RWPE2 (cell line): ENCODE data around the gene TXNL4A.

Experiments
- ATAC-seq: fragments of 200-7000 bp; cut with Tn5 transposase; 3 replicates; pipeline ENCODE4 v1.9.1; 2021; ENCODE audit warnings: low read depth
- DNase-seq: peaks from one replicate; pipeline ENCODE4 v3.0.0-alpha.2; 2020; ENCODE audit warnings: low spot score
- H3K27ac ChIP-seq: fragments of 450-650 bp; 2 replicates; pipeline ENCODE4 v1.5.1; 2017; ENCODE audit warnings: mild to moderate bottlenecking; ENCODE audit not compliant: poor library complexity, severe bottlenecking
- H3K27me3 ChIP-seq: fragments of 250-450 bp; sonication (Bioruptor Pico); 2 replicates; pipeline ENCODE4 v1.5.1; 2021; ENCODE audit warnings: mild to moderate bottlenecking, moderate library complexity; ENCODE audit not compliant: insufficient read depth, poor library complexity, severe bottlenecking
- H3K36me3 ChIP-seq: fragments of 250-450 bp; sonication (Bioruptor Pico); 2 replicates; pipeline ENCODE4 v1.5.1; 2020; ENCODE audit warnings: low read depth, mild to moderate bottlenecking, moderate library complexity
- H3K4me1 ChIP-seq: fragments of 250-450 bp; sonication (Bioruptor Pico); 2 replicates; pipeline ENCODE4 v1.5.1; 2021; ENCODE audit warnings: mild to moderate bottlenecking, moderate library complexity; ENCODE audit not compliant: insufficient read depth, poor library complexity, severe bottlenecking
- H3K4me3 ChIP-seq: fragments of 250-450 bp; sonication (Bioruptor Pico); 2 replicates; pipeline ENCODE4 v1.5.1; 2021; ENCODE audit warnings: mild to moderate bottlenecking, moderate library complexity; ENCODE audit not compliant: severe bottlenecking
- H3K9me3 ChIP-seq: fragments of 250-450 bp; sonication (Bioruptor Pico); 2 replicates; pipeline ENCODE4 v1.5.1; 2021; ENCODE audit warnings: mild to moderate bottlenecking, moderate library complexity; ENCODE audit not compliant: severe bottlenecking
- CTCF ChIP-seq: fragments of 450-650 bp; IDR thresholded peaks from one replicate; pipeline ENCODE4 v1.5.1; 2017; ENCODE audit warnings: mild to moderate bottlenecking, moderate library complexity; ENCODE audit not compliant: poor library complexity, severe bottlenecking

TXNL4A gene

DNA sequence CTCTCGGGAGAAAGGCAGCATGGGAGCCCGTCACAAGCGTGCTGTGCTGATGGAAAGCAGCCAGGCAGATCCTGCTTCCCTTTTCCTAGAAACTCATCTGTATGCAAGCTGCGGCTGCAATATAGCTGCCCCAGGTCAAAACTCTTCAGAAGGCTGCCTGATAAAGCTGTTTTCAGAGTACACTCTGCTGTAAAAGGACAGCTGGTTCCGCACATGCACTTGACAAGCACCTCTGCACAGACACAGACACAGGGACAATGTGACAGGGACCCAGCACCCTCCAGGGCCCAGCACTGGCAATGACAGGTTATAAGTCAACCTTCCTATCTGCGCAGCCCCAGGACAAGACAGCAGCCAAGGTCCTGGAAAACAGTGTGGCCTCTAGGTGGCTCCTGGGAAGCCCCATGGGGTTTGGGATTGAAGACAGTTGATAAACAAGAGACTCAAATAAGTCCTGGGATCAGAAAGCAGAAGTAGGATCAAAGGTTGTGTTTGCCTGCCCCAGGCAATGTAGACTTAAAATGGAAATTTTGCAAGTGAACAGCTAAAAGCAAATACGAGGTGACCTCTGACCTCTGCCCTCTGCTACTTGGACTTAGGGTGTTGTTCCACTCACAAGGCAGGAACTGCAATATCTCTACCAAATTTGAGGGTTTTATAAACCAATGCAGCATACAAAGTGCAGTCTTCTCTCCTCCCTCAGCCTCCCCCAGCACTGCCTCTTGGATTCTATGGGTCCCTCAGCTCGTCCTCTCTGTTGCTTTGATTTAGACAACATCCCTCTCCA is 53.9 kb downstream of the TXNL4A start:
- no peak for ATAC-seq
- Histone ChIP-seq H3K9me3 (peaks cover 22% of the 10 kb centered on the region), H3K27ac (no peak overlapping the region), H3K27me3 (no peaks in the 10 kb centered on the region), H3K4me1 (no peaks in the 10 kb centered on the region), H3K36me3 (peaks cover 29% of the 10 kb centered on the region), H3K4me3 (no peak overlapping the region)
- peak; percentile 13 for DNase-seq
- no peak for TF ChIP-seq CTCF

DNA sequence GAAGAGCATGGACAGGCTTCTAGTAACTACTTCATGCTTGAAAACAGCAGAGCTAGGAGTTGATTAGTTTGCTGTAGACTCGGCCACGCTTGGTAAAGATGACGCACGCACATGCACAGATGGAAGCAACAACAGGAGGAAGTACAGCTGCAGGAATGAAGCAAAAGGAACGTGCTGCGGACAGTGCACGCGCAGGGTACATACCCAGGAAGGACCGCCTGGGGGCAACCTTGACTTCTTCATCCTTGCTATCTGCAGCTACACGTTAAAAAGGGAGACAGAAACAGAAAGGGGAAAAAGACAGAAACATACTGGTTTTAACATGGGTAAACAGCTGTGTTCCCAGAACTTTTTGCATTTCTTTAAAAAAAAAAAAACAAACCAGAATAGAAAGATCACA is 54.6 kb downstream of the TXNL4A start:
- DNase-seq, result no peak
- Histone ChIP-seq H3K36me3 (peaks cover 31% of the 10 kb centered on the region), H3K27me3 (no peaks in the 10 kb centered on the region), H3K27ac (no peak overlapping the region), H3K9me3 (peaks cover 27% of the 10 kb centered on the region), H3K4me3 (no peak overlapping the region), H3K4me1 (no peaks in the 10 kb centered on the region)
- ATAC-seq, result no peak
- no peak for TF ChIP-seq CTCF

GRCh38 chr18:79932907-79933306 is 55.5 kb downstream of the TXNL4A start:
- H3K27ac ChIP-seq, result no peak overlapping the region

GRCh38 chr18:79931475-79931874 is 56.9 kb downstream of the TXNL4A start:
- ATAC-seq, result no peak
- peaks cover 31% of the 10 kb centered on the region for H3K36me3 ChIP-seq

More at GRCh38 chr18:79932907-79933306, 55.5 kb downstream of the TXNL4A start:
- no peaks in the 10 kb centered on the region for H3K27me3 ChIP-seq
- no peak overlapping the region for H3K4me3 ChIP-seq
- TF ChIP-seq CTCF, result no peak
- peaks cover 27% of the 10 kb centered on the region for H3K9me3 ChIP-seq
- DNase-seq, result no peak
- ATAC-seq, result no peak
- peaks cover 31% of the 10 kb centered on the region for H3K36me3 ChIP-seq
- H3K4me1 ChIP-seq, result no peaks in the 10 kb centered on the region

More at GRCh38 chr18:79931475-79931874, 56.9 kb downstream of the TXNL4A start:
- no peaks in the 10 kb centered on the region for H3K27me3 ChIP-seq
- H3K27ac ChIP-seq, result no peak overlapping the region
- TF ChIP-seq CTCF, result no peak
- DNase-seq, result no peak
- H3K4me3 ChIP-seq, result no peak overlapping the region
- H3K9me3 ChIP-seq, result peaks cover 27% of the 10 kb centered on the region
- no peaks in the 10 kb centered on the region for H3K4me1 ChIP-seq
